Measurements from ENCODE around the gene FBXO31. TPM values are rescaled to one million over a fixed set of nuclear protein-coding genes. Genes with fewer than 3 reads are reported as not detected.

FBXO31 gene
- total RNA-seq, 2 experiments from 2014 or later, result 35.7 to 38.9 TPM

DNA sequence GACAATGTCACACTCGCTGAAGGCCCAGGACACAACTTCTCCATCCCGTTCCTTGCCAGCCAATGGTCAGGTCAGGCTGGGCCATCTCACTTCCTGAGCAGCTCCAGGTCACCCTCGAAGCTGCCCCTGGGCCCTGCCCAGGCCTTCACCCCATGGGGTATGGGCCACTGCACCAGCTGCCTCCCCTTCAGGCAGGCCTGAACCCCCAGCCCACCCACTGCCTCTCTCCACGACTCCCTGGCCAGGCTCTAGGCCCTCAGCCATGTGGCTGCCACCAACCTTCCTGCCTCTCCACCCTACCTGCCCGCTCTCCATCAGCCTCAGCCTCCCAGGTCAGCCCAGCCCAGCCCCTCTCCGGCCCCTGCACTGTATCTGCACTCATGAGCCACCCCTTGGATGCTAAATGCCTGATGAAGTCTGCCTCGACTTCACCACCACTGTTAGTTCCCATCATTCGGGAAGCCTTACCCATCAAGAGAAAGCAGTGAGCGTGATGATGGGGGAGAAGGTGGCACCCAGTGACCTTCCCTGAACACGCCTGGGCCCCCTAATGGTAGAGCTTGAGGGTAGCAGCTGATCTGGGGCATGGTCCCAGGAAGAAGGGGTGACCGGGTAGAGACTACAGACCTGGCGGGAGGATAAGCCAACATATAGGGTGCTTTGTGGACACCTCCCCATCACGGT is 35.5 kb downstream of the FBXO31 start:
- Histone ChIP-seq H3K27ac (ENCODE audit: low read depth in 1 of 2, low read length in 2 of 2) (no peak overlapping the region), H3K4me1 (ENCODE audit: insufficient read depth, low read length) (peaks cover 29% of the 10 kb centered on the region), H3K27me3 (ENCODE audit: control insufficient read depth in 1 of 2, insufficient read depth in 2 of 2, low read length in 2 of 2) (no peaks in the 10 kb centered on the region), H3K4me3 (ENCODE audit: low read length) (no peak overlapping the region), H3K9me3 (ENCODE audit: control insufficient read depth in 1 of 2, insufficient read depth in 1 of 2, low read length in 2 of 2) (peaks cover 0 to 4% of the 10 kb centered on the region in 2 experiments), H3K36me3 (ENCODE audit: insufficient read depth, low read length) (peaks cover 30% of the 10 kb centered on the region)
- no peaks in the 10 kb centered on the region for H3K9me3 Mint-ChIP-seq
- intact Hi-C loops (cut with DNase I, micrococcal nuclease), result no loop called here
- POLR2A ChIA-PET, result interaction anchor here (1.8 kb wide), 1 partner anchor 35 kb away, joined by 8 read pairs; the partner anchor contains the start of gene FBXO31
- H3K27ac Mint-ChIP-seq, result no peak overlapping the region
- TF ChIP-seq, protein P1, sequence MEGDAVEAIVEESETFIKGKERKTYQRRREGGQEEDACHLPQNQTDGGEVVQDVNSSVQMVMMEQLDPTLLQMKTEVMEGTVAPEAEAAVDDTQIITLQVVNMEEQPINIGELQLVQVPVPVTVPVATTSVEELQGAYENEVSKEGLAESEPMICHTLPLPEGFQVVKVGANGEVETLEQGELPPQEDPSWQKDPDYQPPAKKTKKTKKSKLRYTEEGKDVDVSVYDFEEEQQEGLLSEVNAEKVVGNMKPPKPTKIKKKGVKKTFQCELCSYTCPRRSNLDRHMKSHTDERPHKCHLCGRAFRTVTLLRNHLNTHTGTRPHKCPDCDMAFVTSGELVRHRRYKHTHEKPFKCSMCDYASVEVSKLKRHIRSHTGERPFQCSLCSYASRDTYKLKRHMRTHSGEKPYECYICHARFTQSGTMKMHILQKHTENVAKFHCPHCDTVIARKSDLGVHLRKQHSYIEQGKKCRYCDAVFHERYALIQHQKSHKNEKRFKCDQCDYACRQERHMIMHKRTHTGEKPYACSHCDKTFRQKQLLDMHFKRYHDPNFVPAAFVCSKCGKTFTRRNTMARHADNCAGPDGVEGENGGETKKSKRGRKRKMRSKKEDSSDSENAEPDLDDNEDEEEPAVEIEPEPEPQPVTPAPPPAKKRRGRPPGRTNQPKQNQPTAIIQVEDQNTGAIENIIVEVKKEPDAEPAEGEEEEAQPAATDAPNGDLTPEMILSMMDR (IDR thresholded peaks at IDR 0.05), result no peak
- peaks cover 16% of the 10 kb centered on the region for H3K4me1 Mint-ChIP-seq (ENCODE audit: low read depth)
- ATAC-seq (ENCODE audit: poor library complexity) (no peak), DNase-seq (no peak)
- CTCF ChIA-PET, result no interaction called here
- no peak overlapping the region for H3K4me3 Mint-ChIP-seq
- no peaks in the 10 kb centered on the region for H3K27me3 Mint-ChIP-seq
- peaks cover 55% of the 10 kb centered on the region for H3K36me3 Mint-ChIP-seq (ENCODE audit: low read depth)

DNA sequence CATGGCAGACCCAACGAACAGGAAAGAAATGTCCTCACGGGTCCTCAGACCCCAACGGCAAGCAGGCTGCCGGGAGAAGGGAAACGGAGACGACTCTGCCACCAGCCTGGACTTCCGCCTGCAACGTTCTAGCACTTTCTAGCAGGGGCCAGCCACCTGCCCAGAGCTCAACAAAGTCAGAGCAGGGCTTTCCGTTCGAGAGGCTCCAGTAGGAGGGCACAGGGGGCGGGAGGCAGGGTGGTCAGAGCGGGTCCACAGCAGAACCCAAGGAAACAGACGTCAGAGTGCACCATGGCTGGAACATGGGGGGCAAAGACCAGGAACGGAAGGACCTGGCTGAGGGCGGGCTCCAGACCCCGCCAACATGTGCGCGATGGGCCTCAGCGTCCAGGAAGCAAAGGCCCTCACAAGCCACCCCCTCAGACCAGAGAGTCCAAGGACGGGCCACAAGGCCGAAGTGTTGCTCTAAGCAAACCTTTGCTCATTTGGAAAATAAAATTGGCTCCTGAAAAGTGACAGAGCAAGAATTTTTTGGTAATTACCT is 37.0 kb downstream of the FBXO31 start:
- ATAC-seq (ENCODE audit: poor library complexity) (no peak), DNase-seq (no peak)
- Mint-ChIP-seq H3K36me3 (ENCODE audit: low read depth) (peaks cover 58% of the 10 kb centered on the region), H3K9me3 (no peaks in the 10 kb centered on the region), H3K4me1 (ENCODE audit: low read depth) (peaks cover 16% of the 10 kb centered on the region), H3K27ac (peak overlapping the region; percentile 36), H3K4me3 (no peak overlapping the region), H3K27me3 (no peaks in the 10 kb centered on the region)
- ChIA-PET CTCF (no interaction called here), POLR2A (no interaction called here)
- peaks cover 29% of the 10 kb centered on the region for H3K4me1 ChIP-seq (ENCODE audit: insufficient read depth, low read length)
- no peaks in the 10 kb centered on the region for H3K27me3 ChIP-seq (ENCODE audit: control insufficient read depth in 1 of 2, insufficient read depth in 2 of 2, low read length in 2 of 2)
- no peak overlapping the region for H3K27ac ChIP-seq (ENCODE audit: low read depth in 1 of 2, low read length in 2 of 2)
- no peak overlapping the region for H3K4me3 ChIP-seq (ENCODE audit: low read length)
- TF ChIP-seq, protein P1 (IDR thresholded peaks at IDR 0.05), result no peak
- peaks cover 45% of the 10 kb centered on the region for H3K36me3 ChIP-seq (ENCODE audit: insufficient read depth, low read length)
- intact Hi-C loops (cut with DNase I, micrococcal nuclease), result no loop called here
- peaks cover 0 to 4% of the 10 kb centered on the region in 2 experiments for H3K9me3 ChIP-seq (ENCODE audit: control insufficient read depth in 1 of 2, insufficient read depth in 1 of 2, low read length in 2 of 2)

DNA sequence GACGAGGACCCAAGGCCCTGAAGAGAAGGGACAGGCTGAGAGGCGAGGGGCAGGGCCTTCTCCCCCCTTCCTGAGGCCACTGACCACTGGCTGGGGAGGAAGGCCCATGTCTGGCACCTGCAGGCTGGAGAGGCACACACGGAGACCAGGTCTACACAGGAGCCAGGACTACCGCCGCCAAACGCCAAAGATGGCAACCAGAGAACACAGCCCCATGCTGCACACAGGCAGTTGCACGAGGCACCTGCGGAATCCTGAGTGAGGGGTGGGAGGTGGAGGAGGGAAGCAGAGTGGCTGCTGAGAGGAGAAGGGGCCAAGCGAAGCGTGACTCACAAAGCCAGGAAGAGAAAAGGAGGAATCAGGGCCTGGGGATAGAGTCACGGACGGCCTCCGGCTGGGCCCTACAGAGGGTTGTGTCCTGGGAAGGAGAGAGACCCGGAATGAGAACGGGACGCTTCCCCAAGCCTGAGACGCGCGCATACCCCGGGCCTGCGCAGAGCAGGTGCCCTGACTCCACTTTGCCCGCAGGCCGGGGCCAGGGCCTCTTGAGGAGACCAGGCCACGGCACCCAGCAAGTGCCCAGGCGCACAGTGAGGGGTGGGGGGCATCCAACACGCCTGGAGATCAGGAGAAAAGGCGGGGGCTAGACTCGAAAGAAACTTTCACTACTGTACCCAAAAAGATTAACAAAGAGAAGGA is 37.7 kb downstream of the FBXO31 start:
- ChIA-PET CTCF (no interaction called here), POLR2A (interaction anchor here (1.7 kb wide), 1 partner anchor 38 kb away, joined by 6 read pairs; the partner anchor contains the start of gene FBXO31)
- peaks cover 16% of the 10 kb centered on the region for H3K4me1 Mint-ChIP-seq (ENCODE audit: low read depth)
- H3K4me3 ChIP-seq (ENCODE audit: low read length), result no peak overlapping the region
- no peak overlapping the region for H3K4me3 Mint-ChIP-seq
- intact Hi-C loops (cut with DNase I, micrococcal nuclease), result no loop called here
- ATAC-seq (ENCODE audit: poor library complexity) (no peak), DNase-seq (no peak)
- peaks cover 0 to 4% of the 10 kb centered on the region in 2 experiments for H3K9me3 ChIP-seq (ENCODE audit: control insufficient read depth in 1 of 2, insufficient read depth in 1 of 2, low read length in 2 of 2)
- H3K27me3 Mint-ChIP-seq, result no peaks in the 10 kb centered on the region
- H3K36me3 ChIP-seq (ENCODE audit: insufficient read depth, low read length), result peaks cover 45% of the 10 kb centered on the region
- no peaks in the 10 kb centered on the region for H3K9me3 Mint-ChIP-seq
- TF ChIP-seq, protein P1 (IDR thresholded peaks at IDR 0.05), result no peak
- H3K27ac ChIP-seq (ENCODE audit: low read depth in 1 of 2, low read length in 2 of 2), result peak overlapping the region; percentile 29 to 43
- peaks cover 29% of the 10 kb centered on the region for H3K4me1 ChIP-seq (ENCODE audit: insufficient read depth, low read length)
- H3K27ac Mint-ChIP-seq, result peak overlapping the region; percentile 93
- peaks cover 63% of the 10 kb centered on the region for H3K36me3 Mint-ChIP-seq (ENCODE audit: low read depth)
- H3K27me3 ChIP-seq (ENCODE audit: control insufficient read depth in 1 of 2, insufficient read depth in 2 of 2, low read length in 2 of 2), result no peaks in the 10 kb centered on the region

Data from CD4-positive, alpha-beta T cell (primary cell).